ENCODE results near the gene PDE4D.

PDE4D gene

GRCh38 chr5:58925627-58926540 is 967.6 kb downstream of the PDE4D start:
- no peak for DNase-seq (ENCODE audit: low read depth)

DNA sequence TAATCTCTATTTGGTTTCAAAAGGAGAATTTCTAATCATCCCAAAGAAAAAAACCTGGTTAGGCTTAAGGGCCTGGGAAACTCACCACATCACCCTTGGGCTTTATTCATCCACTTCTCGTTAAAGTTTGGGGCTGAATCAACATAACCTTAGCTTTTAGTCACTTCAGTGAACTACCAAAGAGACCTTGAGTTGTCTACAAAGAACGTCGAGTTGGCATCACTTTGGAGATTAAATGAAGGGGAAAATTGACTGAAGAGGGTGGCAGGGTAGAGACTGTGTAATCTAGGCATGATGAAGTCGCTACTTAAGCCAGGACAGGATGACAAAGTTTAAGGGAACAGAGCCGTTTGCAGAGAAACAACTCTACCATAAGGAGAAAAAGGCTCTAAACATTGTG is 969.2 kb downstream of the PDE4D start:
- DNase-seq (ENCODE audit: low read depth) = no peak

- DNase-seq (ENCODE audit: low read depth) = no peak
Measured at GRCh38 chr5:58923355-58923754, 970.2 kb downstream of the PDE4D start.

DNA sequence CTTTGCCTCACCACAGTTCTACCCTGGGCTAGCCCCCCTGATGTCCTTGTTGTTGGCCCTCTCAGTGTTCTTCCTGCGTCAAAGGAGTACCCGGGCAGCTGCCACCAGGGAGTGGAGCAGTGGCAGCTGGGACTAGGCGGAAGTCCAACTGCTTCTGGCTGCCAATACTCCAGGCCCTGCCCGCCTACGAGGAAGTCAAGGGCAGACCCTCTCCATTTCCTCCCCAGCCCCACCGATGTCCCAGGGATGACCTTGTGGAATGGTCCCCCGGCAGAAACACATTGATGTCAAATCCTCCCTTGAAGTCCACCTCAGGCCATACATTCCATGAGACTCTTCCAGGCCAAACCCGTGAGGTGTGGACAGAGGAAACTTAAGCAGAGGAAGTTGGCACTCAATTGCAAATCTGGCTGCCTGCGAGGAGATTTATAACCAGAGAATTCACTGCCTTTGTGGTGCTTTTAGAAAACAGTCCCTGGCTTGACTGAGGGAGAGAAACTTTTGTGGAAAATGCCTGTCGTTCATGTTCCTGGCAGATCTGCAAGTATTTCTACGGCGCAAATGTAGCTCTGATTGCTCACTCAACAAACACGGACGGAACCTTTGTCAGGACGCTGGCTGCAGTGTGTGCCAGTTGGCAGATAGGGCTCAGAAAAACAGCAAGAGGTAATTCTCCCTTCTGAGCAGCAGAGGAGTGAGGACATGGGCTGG is 970.9 kb downstream of the PDE4D start:
- no peak for DNase-seq (ENCODE audit: low read depth)

- no peak for DNase-seq (ENCODE audit: low read depth)
Measured at GRCh38 chr5:58921159-58921558, 972.4 kb downstream of the PDE4D start.

DNA sequence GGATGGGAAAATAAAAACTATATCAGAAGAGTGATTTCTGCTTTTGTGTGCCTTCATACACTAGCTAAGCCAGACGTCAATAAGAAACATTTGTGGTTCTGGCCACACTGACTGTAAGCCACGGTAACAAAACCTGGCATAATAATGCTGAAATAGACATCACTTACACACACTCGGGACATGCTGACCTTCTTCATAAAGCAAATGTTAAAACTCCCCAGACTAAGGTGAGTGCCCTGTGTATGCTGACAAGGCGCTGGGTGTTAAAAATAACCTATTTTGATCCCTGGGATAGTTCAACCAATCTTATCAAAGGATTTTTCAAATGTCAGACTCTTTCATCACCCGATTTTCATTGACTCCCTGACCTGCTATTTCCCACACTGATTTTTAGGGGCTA is 973.7 kb downstream of the PDE4D start:
- DNase-seq (ENCODE audit: low read depth) = no peak

Data from GM04504 (cell line).